SIG-M5 (cell line): ENCODE measurements around the gene TNP2.
"Not testable (repeated sequence)": the region's sequence is repeated elsewhere in the genome, so short reads cannot be mapped to it uniquely, and the experiment has no call there.

Experiments
- DNase-seq: peaks from one replicate; lab custom pipeline; 2025; lab: John Stamatoyannopoulos, UW

TNP2 gene

DNA sequence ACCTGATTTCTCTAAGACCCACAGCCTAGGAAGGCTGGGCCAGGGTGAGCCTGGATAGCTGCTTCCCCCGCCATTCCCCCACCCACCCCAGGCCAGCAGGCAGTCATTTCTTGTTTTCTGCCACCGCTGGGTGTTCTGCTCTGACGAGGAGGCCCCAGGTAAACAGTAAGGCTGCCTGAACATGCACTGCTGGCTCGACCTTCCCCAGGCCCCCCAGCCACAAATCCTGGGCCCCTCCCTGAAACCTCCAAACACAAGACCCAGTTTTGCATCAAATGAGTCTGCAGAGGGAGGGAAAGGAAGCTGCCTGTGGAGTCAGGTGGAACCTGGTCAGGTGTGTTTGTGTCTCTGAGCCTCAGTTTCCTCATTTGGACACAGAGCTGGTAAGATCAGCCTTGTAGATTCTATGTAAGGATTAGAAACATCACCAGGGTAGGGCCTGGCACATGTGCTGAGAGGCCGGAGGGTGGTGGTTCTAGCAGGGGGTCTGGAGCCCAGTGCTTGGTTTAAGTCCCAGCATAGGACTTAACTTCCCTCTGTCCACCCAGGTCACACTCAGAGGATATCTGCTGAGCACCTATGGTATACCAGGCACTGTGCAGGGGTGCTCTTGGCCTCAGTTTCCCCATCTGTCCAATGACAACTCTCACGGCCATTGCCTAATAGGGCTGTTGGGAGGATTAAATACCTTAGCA lies 30.9 kb upstream of the TNP2 start:
- DNase-seq: no peak

DNA sequence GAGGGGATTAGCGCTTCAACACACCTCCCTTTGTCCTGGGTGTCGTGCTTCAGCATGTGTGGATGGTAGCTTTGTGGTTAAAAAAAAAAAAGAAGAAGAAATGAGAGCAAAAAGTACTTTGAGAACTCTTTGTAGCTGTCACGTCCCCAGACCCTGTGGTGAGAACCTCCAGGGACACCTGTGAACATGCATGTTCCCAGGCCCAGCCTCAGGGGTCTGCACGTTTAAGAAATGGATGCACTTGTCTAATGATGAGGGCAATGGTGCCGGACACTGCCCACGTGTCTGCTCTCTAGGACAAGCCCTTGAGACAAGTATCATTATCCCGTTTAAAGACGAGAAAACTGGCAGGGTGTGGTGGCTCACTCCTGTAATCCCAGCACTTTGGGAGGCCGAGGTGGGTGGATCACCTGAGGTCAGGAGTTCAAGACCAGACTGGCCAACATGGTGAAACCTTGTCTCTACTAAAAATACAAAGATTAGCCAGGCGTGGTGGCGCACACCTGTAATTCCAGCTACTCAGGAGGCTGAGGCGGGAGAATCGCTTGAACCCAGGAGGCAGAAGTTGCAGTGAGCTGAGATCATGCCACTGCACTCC lies 29.9 kb upstream of the TNP2 start:
- not testable (repeated sequence) for DNase-seq

DNA sequence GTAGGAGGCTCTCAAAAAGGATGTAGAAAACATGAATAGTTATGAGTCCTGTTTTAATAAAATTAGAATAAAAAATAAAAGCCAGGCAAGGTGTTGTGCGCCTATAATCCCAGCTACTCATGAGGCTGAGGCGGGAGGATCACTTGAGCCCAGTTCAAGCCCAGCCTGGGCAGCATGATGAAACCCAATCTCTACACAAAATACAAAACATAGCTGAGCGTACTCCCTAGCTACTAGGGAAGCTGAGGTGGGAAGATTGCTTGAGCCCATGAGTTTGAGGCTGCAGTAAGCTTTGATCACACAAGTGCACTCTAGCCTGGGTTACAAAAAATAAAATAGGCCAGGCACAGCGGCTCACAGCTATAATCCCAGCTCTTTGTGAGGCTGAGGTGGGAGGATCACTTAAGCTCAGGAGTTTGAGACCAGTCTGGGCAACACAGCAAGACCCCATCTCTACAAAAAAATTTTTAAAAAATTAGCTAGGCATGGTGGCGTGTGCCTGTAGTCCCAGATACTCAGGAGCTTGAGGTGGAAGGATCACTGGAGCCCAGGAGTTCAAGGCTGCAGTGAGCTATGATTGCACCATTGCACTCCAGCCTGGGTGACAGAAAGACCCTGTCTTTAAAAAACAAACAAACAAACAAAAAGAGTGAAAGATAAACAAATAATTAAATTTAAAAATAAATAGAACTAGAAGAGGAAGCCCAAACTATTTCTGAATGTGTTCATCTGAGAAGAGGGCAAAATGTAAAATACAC lies 29.2 kb upstream of the TNP2 start:
- DNase-seq: no peak

DNA sequence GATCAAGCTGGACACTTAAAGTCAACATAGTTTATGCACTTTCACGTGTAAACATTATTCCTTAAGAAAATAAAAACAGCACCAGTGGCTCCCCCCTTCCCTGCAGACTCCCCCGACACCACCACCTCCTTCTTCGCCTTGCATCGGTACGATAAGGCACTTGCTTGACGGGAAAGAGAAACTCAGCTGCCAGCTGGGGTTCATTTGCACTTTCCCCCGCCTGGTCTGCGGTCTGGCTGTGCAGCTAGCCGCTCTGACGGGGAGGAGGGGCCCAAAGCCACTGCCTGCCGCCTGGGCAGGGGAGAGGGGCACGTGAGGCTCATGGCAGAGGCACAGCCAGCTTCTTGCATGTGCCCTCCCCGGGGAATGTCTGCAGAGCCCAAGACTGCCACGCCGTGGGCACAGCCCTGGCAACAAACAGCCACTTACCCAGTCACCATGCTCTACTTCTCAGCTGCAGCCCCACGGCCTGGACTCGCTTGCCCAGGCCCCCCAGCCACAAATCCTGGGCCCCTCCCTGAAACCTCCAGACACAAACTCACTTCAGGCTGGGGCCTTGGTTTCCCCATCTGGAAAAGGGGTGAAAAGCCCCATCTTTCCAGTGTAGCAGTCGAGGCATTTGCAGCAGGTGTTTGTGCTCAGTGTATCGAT lies 28.5 kb upstream of the TNP2 start:
- DNase-seq: no peak

- no peak for DNase-seq
Measured at GRCh38 chr16:11296706-11297491, 27.8 kb upstream of the TNP2 start.

GRCh38 chr16:11296351-11296705 lies 27.2 kb upstream of the TNP2 start:
- DNase-seq: no peak

DNA sequence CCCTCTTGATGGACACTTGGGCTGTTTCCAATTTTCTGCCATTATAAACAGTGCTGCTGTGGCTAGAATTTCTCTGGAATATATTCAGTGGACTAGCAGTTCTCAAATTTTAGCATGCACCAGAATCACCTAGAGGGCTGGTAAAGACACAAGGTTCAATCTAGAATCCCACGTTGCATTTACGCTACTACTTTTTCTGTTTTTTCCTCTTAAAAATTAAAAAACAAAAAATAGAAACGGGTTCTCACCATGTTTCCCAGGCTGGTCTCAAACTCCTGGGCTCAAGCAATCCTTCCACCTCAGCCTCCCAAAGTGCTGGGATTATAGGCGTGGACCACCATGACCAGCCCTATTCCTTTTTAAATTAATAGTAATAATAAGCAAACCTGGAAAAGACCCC lies 26.5 kb upstream of the TNP2 start:
- no peak for DNase-seq

- no peak for DNase-seq
Measured at GRCh38 chr16:11292076-11292748, 23.1 kb upstream of the TNP2 start.

DNA sequence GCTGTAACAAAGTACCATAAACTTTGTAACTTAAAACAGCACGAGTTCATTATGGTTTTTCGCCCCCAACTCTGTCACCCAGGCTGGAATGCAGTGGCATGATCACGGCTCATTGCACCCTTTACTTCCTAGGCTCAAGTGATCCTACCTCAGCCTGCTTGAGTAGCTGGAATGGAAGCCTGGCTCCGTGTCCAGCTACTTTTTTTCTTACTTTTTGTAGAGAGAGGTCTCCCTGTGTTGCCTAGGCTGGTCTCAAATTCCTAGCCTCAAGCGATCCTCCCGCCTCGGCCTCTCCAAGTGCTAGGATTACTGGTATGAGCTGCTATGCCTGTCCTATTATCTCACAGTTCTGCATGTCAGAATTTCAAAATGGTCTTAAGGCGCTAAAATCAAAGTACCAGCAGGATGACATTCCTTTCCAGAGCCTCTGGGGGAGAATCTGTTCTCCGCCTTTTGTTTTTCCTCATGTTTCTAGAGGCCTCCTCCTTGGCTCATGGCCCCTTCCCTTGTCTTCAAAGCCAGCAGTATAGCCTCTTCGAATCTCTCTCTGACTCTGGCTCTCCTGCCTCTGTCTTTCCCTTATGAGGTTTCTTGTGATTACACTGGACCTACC lies 22.1 kb upstream of the TNP2 start:
- no peak for DNase-seq

- no peak for DNase-seq
Measured at GRCh38 chr16:11290102-11290893, 21.2 kb upstream of the TNP2 start.

- DNase-seq: not testable (repeated sequence)
Measured at GRCh38 chr16:11289696-11290095, 20.6 kb upstream of the TNP2 start.

GRCh38 chr16:11289202-11289601 lies 20.1 kb upstream of the TNP2 start:
- no peak for DNase-seq

- no peak for DNase-seq
Measured at GRCh38 chr16:11285842-11286241, 16.7 kb upstream of the TNP2 start.

DNA sequence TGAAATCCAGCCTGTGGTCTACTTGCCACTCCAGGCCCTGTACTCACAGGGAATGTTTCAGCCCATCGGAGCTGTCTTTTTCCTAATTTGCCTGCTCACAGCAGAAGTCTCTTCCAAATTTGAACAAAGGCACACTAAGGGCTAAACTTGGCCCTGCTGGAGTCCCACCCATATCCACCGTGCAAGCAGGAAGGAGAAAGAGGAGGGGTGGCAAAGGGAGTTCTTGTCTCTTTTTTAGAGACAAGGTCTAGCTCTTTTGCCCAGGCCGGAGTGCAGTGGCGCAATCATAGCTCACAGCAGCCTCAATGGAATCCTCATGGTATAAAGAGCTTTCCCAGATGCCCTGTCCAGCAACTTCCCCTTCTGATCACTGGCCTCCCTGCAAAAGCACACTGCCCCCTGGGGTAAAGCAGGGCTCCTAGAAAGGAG lies 14.7 kb upstream of the TNP2 start:
- no peak for DNase-seq

GRCh38 chr16:11280616-11281522 lies 11.7 kb upstream of the TNP2 start, which contains the start of gene PRM1:
TSS of gene PRM1 (minus strand) at chr16:11281330. CDS start at chr16:11281238, 92 bp downstream.
- no peak for DNase-seq

DNA sequence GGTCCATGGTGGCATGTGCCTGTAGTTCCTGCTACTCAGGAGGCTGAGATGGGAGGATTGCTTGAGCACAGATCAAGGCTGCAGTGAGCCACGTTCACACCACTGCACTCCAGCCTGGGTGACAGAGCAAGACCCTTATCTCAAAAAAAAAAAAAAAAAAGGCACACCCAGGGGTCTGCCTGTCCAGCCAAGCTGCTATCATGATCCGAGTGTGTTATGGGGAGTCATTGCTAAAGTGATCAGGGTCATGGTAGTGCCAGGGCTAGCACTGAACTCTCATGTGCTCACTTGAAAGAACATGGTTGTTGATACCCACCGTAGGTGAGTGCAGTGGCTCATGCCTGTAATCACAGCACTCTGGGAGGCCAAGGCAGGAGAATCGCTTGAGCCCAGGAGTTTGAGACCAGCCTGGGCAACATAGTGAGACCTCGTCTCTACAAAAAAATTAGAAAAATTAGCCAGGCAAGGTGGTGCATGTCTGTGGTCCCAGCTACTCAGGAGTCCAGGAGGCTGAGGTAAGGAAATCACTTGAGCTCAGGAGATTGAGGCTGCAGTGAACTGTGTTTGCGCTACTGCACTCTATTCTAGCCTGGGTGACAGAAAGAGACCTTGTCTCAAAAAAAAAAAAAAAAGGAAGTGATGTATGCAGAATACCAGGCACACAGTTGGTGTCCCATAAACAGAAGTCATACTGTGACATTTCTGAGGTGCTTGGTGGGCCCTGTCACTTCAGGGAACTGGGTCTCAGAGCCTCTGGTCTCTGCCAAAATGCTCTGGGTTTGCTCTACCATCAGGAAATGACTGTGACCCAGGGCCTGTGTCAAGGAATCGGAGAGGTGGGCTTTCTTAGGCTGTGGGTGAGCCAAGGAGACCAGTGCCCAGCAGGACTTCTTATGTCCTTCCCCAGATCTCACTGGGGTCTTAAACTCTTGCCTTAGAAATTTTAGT lies 9.8 kb upstream of the TNP2 start:
- DNase-seq: no peak

- no peak for DNase-seq
Measured at GRCh38 chr16:11277607-11278337, 8.6 kb upstream of the TNP2 start.
